ENCODE measurements around the gene RPL3.

GRCh38 chr22:39298241-39298987, 21.0 kb downstream of the RPL3 start:
- TF ChIP-seq POLR2A (IDR thresholded peaks at IDR 0.05; ENCODE audit: extremely low read depth, insufficient read length) (no peak), CTCF (IDR thresholded peaks at IDR 0.05; ENCODE audit: low read depth, low read length) (no peak), MYC (IDR thresholded peaks at IDR 0.05; ENCODE audit: low read depth, low read length) (no peak)
